H1 (cell line): ENCODE results near the gene AKR1B1. TPM values are rescaled to one million over a fixed set of nuclear protein-coding genes. Genes with fewer than 3 reads are reported as not detected.

Source experiments
- CTCF ChIA-PET: fragments of 300-600 bp; sonication (Branson Sonifier 250); formaldehyde crosslinking; loops from one replicate; lab custom pipeline; 2021; ENCODE audit not compliant: partially characterized antibody; lab: Charles Lee
- POLR2A ChIA-PET: fragments of 300-600 bp; sonication (Branson Sonifier 250); formaldehyde crosslinking; loops from one replicate; lab custom pipeline; 2021; ENCODE audit warnings: inconsistent platforms; ENCODE audit not compliant: partially characterized antibody; lab: Charles Lee
- DNase-seq, 2 experiments: peaks; one replicate each; pipeline versions ENCODE4 v3.0.0 to v3.0.0-alpha.2; 2010 to 2022; ENCODE audit warnings: low spot score in 2 of 2, low read depth in 1 of 2, mixed read lengths in 1 of 2
- FAIRE-seq: peaks from 2 replicates; lab custom pipeline; 2011; peaks lifted over from hg19 to GRCh38; lab: Jason Lieb, UNC
- H2AFZ ChIP-seq: 2 replicates; pipeline ENCODE4 v1.8.1; 2012; ENCODE audit warnings: low read length, inconsistent platforms
- H2AK5ac ChIP-seq: 2 replicates; pipeline ENCODE4 v1.6.1; 2013; ENCODE audit warnings: low read depth, low read length
- H2BK120ac ChIP-seq: replicated peaks from 2 replicates; pipeline ENCODE3; 2013; ENCODE audit warnings: low read depth, low read length, inconsistent platforms
- H2BK12ac ChIP-seq: 2 replicates; pipeline ENCODE4 v1.6.1; 2013; ENCODE audit warnings: low read depth, low read length
- H2BK15ac ChIP-seq: 2 replicates; pipeline ENCODE4 v1.6.1; 2013; ENCODE audit warnings: low read length
- H2BK20ac ChIP-seq: 2 replicates; pipeline ENCODE4 v1.6.1; 2013; ENCODE audit warnings: low read length
- H2BK5ac ChIP-seq: 2 replicates; pipeline ENCODE4 v1.6.1; 2013; ENCODE audit warnings: low read depth, low read length
- H3K14ac ChIP-seq: 2 replicates; pipeline ENCODE4 v1.6.1; 2013; ENCODE audit warnings: inconsistent platforms; ENCODE audit not compliant: insufficient read length
- H3K18ac ChIP-seq: 2 replicates; pipeline ENCODE4 v1.6.1; 2013; ENCODE audit warnings: low read length; ENCODE audit errors: extremely low read depth
- H3K23ac ChIP-seq: 2 replicates; pipeline ENCODE4 v1.6.1; 2013; ENCODE audit warnings: inconsistent platforms; ENCODE audit not compliant: insufficient read length
- H3K23me2 ChIP-seq: 2 replicates; pipeline ENCODE4 v1.6.1; 2013; ENCODE audit warnings: low read depth, low read length
- H3K27ac ChIP-seq: 2 replicates; pipeline ENCODE4 v1.6.1; 2011; ENCODE audit warnings: low read depth, low read length, inconsistent platforms
- H3K27me3 ChIP-seq, 4 experiments: replicated peaks in 1 of 4; 1 replicate in 1 of 4; 2 replicates in 3 of 4; pipeline versions ENCODE4 v1.6.1 to v1.8.1; 2011 to 2013; ENCODE audit warnings: low read length in 3 of 4, mild to moderate bottlenecking in 3 of 4, inconsistent platforms in 2 of 4, mixed read lengths in 2 of 4, moderate library complexity in 1 of 4; ENCODE audit not compliant: control insufficient read depth in 3 of 4, insufficient read depth in 3 of 4; ENCODE audit errors: extremely low read depth in 1 of 4
- H3K36me3 ChIP-seq, 4 experiments: 2 replicates each; pipeline versions ENCODE4 v1.6.1 to v1.8.1; 2011 to 2013; ENCODE audit warnings: mild to moderate bottlenecking in 4 of 4, low read length in 3 of 4, moderate library complexity in 2 of 4, control low read depth in 1 of 4, inconsistent platforms in 1 of 4; ENCODE audit not compliant: insufficient read depth in 4 of 4, control insufficient read depth in 2 of 4
- H3K4ac ChIP-seq: replicated peaks from 2 replicates; pipeline ENCODE3; 2013; ENCODE audit warnings: low read length, low read depth, mixed read lengths, inconsistent platforms; ENCODE audit not compliant: insufficient read length
- H3K4me1 ChIP-seq, 4 experiments: replicated peaks in 1 of 4; 1 replicate in 1 of 4; 2 replicates in 3 of 4; pipeline versions ENCODE4 v1.6.1 to v1.8.1; 2011 to 2013; ENCODE audit warnings: low read length in 3 of 4, inconsistent platforms in 2 of 4, mixed read lengths in 1 of 4; ENCODE audit not compliant: insufficient read depth in 4 of 4, control insufficient read depth in 3 of 4
- H3K4me2 ChIP-seq, 2 experiments: 2 replicates each; pipeline versions ENCODE4 v1.6.1 to v1.8.1; 2011 to 2013; ENCODE audit warnings: low read depth in 2 of 2, low read length in 2 of 2, control low read depth in 1 of 2, inconsistent platforms in 1 of 2, mild to moderate bottlenecking in 1 of 2; ENCODE audit not compliant: insufficient read depth in 1 of 2
- H3K4me3 ChIP-seq, 4 experiments: fragments of 200-600, 300-600 bp in 1 of 4; sonication (generic), shearing (Covaris generic), sonication (Bioruptor Twin) in 1 of 4; 2 replicates each; pipeline versions ENCODE4 v1.5.1 to v1.8.1; 2011 to 2016; ENCODE audit warnings: low read length in 4 of 4, low read depth in 3 of 4, control low read depth in 2 of 4, inconsistent platforms in 2 of 4, mild to moderate bottlenecking in 2 of 4, mixed read lengths in 1 of 4, moderate library complexity in 1 of 4; ENCODE audit not compliant: insufficient read depth in 2 of 4; ENCODE audit errors: extremely low read depth in 1 of 4
- H3K56ac ChIP-seq: replicated peaks from 2 replicates; pipeline ENCODE3; 2013; ENCODE audit warnings: low read depth, mild to moderate bottlenecking, mixed read lengths, low read length, inconsistent platforms; ENCODE audit not compliant: insufficient read length
- H3K79me1 ChIP-seq: 2 replicates; pipeline ENCODE4 v1.6.1; 2013; ENCODE audit warnings: low read depth, low read length, control low read depth
- H3K79me2 ChIP-seq, 2 experiments: 2 replicates each; pipeline versions ENCODE4 v1.6.1 to v1.8.1; 2012 to 2013; ENCODE audit warnings: low read length in 2 of 2, mild to moderate bottlenecking in 2 of 2, inconsistent platforms in 1 of 2; ENCODE audit not compliant: insufficient read depth in 2 of 2, control insufficient read depth in 1 of 2
- H3K9ac ChIP-seq, 4 experiments: replicated peaks in 1 of 4; 1 replicate in 1 of 4; 2 replicates in 3 of 4; pipeline versions ENCODE4 v1.6.1 to v1.8.1; 2011 to 2013; ENCODE audit warnings: low read depth in 3 of 4, low read length in 3 of 4, control low read depth in 2 of 4, mild to moderate bottlenecking in 2 of 4, moderate library complexity in 2 of 4, inconsistent platforms in 1 of 4; ENCODE audit errors: extremely low read depth in 1 of 4
- H3K9me3 ChIP-seq, 2 experiments: 2 replicates each; pipeline versions ENCODE4 v1.6.1 to v1.8.1; 2012 to 2013; ENCODE audit warnings: mild to moderate bottlenecking in 2 of 2, moderate library complexity in 2 of 2, control low read depth in 1 of 2, inconsistent platforms in 1 of 2, low read depth in 1 of 2, low read length in 1 of 2, mixed read lengths in 1 of 2; ENCODE audit not compliant: insufficient read depth in 2 of 2
- H4K20me1 ChIP-seq, 2 experiments: replicated peaks in 1 of 2; 2 replicates each; pipeline versions ENCODE3 to v1.8.1; 2011 to 2013; ENCODE audit warnings: inconsistent platforms in 2 of 2, low read length in 2 of 2, mild to moderate bottlenecking in 1 of 2; ENCODE audit not compliant: insufficient read depth in 2 of 2, control insufficient read depth in 1 of 2
- H4K5ac ChIP-seq: 2 replicates; pipeline ENCODE4 v1.6.1; 2013; ENCODE audit warnings: low read length, low read depth, mixed read lengths, inconsistent platforms; ENCODE audit not compliant: insufficient read length
- H4K8ac ChIP-seq: 2 replicates; pipeline ENCODE4 v1.8.0; 2013; ENCODE audit warnings: mild to moderate bottlenecking, moderate library complexity, low read length, inconsistent platforms; ENCODE audit not compliant: insufficient read depth; ENCODE audit errors: extremely low read depth
- H4K91ac ChIP-seq: replicated peaks from 2 replicates; pipeline ENCODE3; 2013; ENCODE audit warnings: low read length, mixed read lengths, inconsistent platforms; ENCODE audit not compliant: insufficient read length
- FOSL1 ChIP-seq: IDR thresholded peaks from 2 replicates; pipeline ENCODE4 v1.6.1; 2011; ENCODE audit warnings: mild to moderate bottlenecking, low read depth, low read length, moderate library complexity; ENCODE audit not compliant: insufficient read depth
- HDAC6 ChIP-seq: IDR thresholded peaks from one replicate; pipeline ENCODE4 v1.7.1; 2012; ENCODE audit warnings: low read depth, mild to moderate bottlenecking, inconsistent platforms, low read length, moderate library complexity
- JUN ChIP-seq: IDR thresholded peaks from 2 replicates; pipeline ENCODE4 v1.6.1; 2011; ENCODE audit warnings: low read depth, mild to moderate bottlenecking, improper control_type of control experiment, low read length
- NRF1 ChIP-seq: IDR thresholded peaks from 2 replicates; pipeline ENCODE4 v1.6.1; 2011; ENCODE audit warnings: mild to moderate bottlenecking, low read depth, low read length, improper control_type of control experiment
- POLR2AphosphoS5 ChIP-seq: IDR thresholded peaks from 2 replicates; pipeline ENCODE4 v1.6.1; 2011; ENCODE audit warnings: low read depth, low read length
- SP4 ChIP-seq: IDR thresholded peaks from 2 replicates; pipeline ENCODE4 v1.6.1; 2012; ENCODE audit warnings: low read length, inconsistent platforms
- ZNF274 ChIP-seq: IDR thresholded peaks from 2 replicates; pipeline ENCODE4 v1.7.0; 2012; ENCODE audit warnings: low read length, borderline replicate concordance; ENCODE audit errors: extremely low read depth
- WGBS, 2 experiments: shearing (Covaris generic) in 1 of 2; methylation state at CpG; one replicate each; pipeline versions ENCODE4 v1.1.6 to v1.1.7; 2013 to 2015; ENCODE audit warnings: low lambda C conversion rate in 2 of 2, mixed read lengths in 2 of 2, inconsistent platforms in 1 of 2, low coverage in 1 of 2, missing lambda C conversion rate in 1 of 2; ENCODE audit not compliant: insufficient replicate concordance in 2 of 2, insufficient coverage in 1 of 2, insufficient read length in 1 of 2; ENCODE audit errors: extremely low coverage in 1 of 2, missing lambda C conversion rate in 1 of 2; 5-methylcytosine and 5-hydroxymethylcytosine counted together
- polyA plus RNA-seq, 7 experiments: library from polyadenylated mRNA; depleted of rRNA in 3 of 7; stranded (reverse) in 5 of 7; unstranded in 2 of 7; fragments of >200 nt in 5 of 7; fragments of 200-250 nt in 2 of 7; gene quantifications; 1 replicate in 5 of 7; 2 replicates in 1 of 7; 4 replicates in 1 of 7; pipeline versions ENCODE4 v1.2.1 to v1.2.3, GENCODE V29; 2011 to 2013; ENCODE audit warnings: missing spikeins in 2 of 7, mixed read lengths in 2 of 7
- total RNA-seq: library from RNA; stranded (reverse); fragmentation: NEBNext Ultra II Directional; extraction: Animal tissue kit (Norgen Biotek cat#: 25700); gene quantifications from 2 replicates; pipeline ENCODE4 v1.2.1, GENCODE V29; 2021
- TF ChIP-seq, protein P1 (sequence below): IDR thresholded peaks from 2 replicates; pipeline ENCODE4 v1.6.1; 2012; ENCODE audit warnings: low read length, inconsistent platforms

AKR1B1 gene
- total and polyA plus RNA-seq, 2 of the 8 experiments (the other 6 are each of a cell fraction or from before 2014, with no cell fraction given) = 195 to 273 TPM

DNA sequence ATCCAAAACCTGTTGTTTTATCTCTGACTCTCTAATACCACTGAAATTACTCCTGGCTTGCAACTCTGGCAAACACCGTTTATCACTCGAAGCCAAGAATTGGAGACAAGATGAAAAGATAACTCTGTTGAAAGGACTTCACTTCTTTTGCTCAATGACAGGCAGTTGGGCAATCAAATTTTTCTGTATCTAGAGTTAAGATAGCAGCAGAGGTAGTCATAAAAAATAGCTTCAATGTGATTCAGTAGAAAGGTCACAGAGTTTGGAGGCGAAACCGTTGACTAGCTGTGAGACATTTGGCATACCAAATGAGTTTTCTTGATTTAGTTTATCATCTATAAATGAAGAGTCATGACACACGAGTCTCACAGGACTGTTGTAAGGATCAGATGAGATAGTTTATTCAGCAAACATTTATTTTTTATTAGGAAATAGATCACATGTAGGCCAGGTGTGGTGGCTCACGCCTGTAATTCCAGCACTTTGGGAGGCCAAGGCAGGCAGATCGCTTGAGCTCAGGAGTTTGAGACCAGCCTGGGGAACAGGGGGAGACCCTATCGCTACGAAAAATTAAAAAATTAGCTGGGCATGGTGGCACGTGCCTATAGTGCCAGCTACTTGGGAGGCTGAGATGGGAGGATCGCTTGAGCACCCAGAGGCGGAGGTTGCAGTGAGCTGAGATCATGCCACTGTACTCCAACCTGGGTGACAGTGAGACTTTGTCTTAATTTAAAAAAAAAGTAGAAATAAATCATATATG, 23.6 kb downstream of the AKR1B1 start:
- Histone ChIP-seq H2AFZ (no peak overlapping the region), H3K4me1 (peaks cover 0 to 2% (median under 1%) of the 10 kb centered on the region in 4 experiments; a peak in 1 of 7 replicates), H3K9ac (no peak overlapping the region), H3K4me3 (no peak overlapping the region), H4K8ac (no peak overlapping the region), H3K14ac (no peak overlapping the region), H3K18ac (no peak overlapping the region), H3K4me2 (no peak overlapping the region), H4K20me1 (no peaks in the 10 kb centered on the region), H3K79me2 (no peaks in the 10 kb centered on the region), H3K79me1 (no peaks in the 10 kb centered on the region), H4K91ac (no peak overlapping the region), H3K23ac (no peak overlapping the region), H4K5ac (no peak overlapping the region), H2BK5ac (no peak overlapping the region), H2AK5ac (no peak overlapping the region), H3K23me2 (no peaks in the 10 kb centered on the region; the same call in 1 of the 2 replicates), H3K9me3 (no peaks in the 10 kb centered on the region), H2BK120ac (no peak overlapping the region), H2BK12ac (no peak overlapping the region), H3K36me3 (peaks cover 0 to 5% (median 0%) of the 10 kb centered on the region in 4 experiments; a peak in 1 of 8 replicates), H3K56ac (no peak overlapping the region), H3K4ac (no peak overlapping the region), H3K27ac (no peak overlapping the region), H2BK20ac (no peak overlapping the region), H3K27me3 (no peaks in the 10 kb centered on the region; a peak in 2 of 7 replicates), H2BK15ac (no peak overlapping the region)
- no peak for TF ChIP-seq JUN
- no peak for TF ChIP-seq FOSL1
- TF ChIP-seq ZNF274 = no peak
- TF ChIP-seq, protein P1, sequence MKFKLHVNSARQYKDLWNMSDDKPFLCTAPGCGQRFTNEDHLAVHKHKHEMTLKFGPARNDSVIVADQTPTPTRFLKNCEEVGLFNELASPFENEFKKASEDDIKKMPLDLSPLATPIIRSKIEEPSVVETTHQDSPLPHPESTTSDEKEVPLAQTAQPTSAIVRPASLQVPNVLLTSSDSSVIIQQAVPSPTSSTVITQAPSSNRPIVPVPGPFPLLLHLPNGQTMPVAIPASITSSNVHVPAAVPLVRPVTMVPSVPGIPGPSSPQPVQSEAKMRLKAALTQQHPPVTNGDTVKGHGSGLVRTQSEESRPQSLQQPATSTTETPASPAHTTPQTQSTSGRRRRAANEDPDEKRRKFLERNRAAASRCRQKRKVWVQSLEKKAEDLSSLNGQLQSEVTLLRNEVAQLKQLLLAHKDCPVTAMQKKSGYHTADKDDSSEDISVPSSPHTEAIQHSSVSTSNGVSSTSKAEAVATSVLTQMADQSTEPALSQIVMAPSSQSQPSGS = no peak
- TF ChIP-seq NRF1 = no peak
- no peak for TF ChIP-seq POLR2AphosphoS5
- TF ChIP-seq SP4 = no peak
- no peak for TF ChIP-seq HDAC6
- 86% methylated on average over 12 of the region's 12 CpGs; no CpG with 5 or more reads in 1 of the 2 experiments for WGBS, 2 experiments
- DNase-seq (no peak), FAIRE-seq (no peak)
- ChIA-PET POLR2A (no interaction called here), CTCF (interaction anchor here (0.6 to 2.3 kb wide), 8 partner anchors 9 to 581 kb away, joined by 3 to 19 read pairs (median 3); no protein-coding TSS in a partner anchor)
